Type B pancreatic cell (in vitro differentiated cells): ENCODE data around the gene PGAM5. TPM values are rescaled to one million over a fixed set of nuclear protein-coding genes. Genes with fewer than 3 reads are reported as not detected.

Experiments
- DNase-seq: peaks from one replicate; pipeline ENCODE4 v3.0.0; 2021; ENCODE audit warnings: mixed read lengths; ENCODE audit not compliant: unreplicated experiment; ENCODE audit errors: extremely low spot score
- H3K27ac Mint-ChIP-seq: 2 replicates; pipeline ENCODE4 v1.8.0; 2021; ENCODE audit warnings: mild to moderate bottlenecking, mixed read lengths
- H3K27me3 Mint-ChIP-seq: 2 replicates; pipeline ENCODE4 v1.8.0; 2021; ENCODE audit warnings: mixed read lengths
- H3K36me3 Mint-ChIP-seq: 2 replicates; pipeline ENCODE4 v1.8.0; 2021; ENCODE audit warnings: mixed read lengths
- H3K4me1 Mint-ChIP-seq: one replicate; pipeline ENCODE4 v1.8.0; 2021; ENCODE audit warnings: mixed read lengths; ENCODE audit not compliant: unreplicated experiment
- H3K4me3 Mint-ChIP-seq: 2 replicates; pipeline ENCODE4 v1.8.0; 2021; ENCODE audit warnings: mild to moderate bottlenecking, mixed read lengths
- H3K9me3 Mint-ChIP-seq: 2 replicates; pipeline ENCODE4 v1.8.0; 2021; ENCODE audit warnings: mixed read lengths
- total RNA-seq: library from RNA; stranded (reverse); gene quantifications from 2 replicates; pipeline ENCODE4 v1.2.1, GENCODE V29; 2021; ENCODE audit warnings: low replicate concordance
- TF ChIP-seq, protein P1 (sequence below): fragments of 200-600 bp; sonication (generic); conservative IDR thresholded peaks from 2 replicates; pipeline ENCODE4 v1.5.0; 2021; ENCODE audit warnings: antibody characterized with exemption, mild to moderate bottlenecking

PGAM5 gene
- total RNA-seq, 1 donor from 2014 or later: 41.0 TPM

DNA sequence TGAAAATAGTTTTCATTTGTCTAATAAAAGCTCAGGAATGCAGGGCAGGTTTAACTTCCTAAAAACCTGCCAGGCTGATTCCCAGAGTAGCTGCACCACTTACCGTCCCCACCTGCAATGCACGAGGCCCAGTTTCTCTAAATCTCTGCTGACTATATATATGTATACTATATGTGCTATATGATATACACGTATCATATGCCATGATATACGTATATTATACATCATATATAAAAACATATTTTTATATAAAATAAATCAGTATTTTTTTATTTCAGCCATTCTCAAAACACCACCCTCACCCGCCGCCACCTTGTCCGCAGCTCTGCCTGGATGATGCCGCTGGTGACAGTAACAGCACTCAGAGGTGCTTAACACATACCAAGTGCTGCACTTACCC, 48.7 kb downstream of the PGAM5 start:
- Mint-ChIP-seq H3K27me3 (no peaks in the 10 kb centered on the region), H3K36me3 (peaks cover 15% of the 10 kb centered on the region), H3K4me1 (peaks cover 6% of the 10 kb centered on the region), H3K27ac (no peak overlapping the region), H3K9me3 (no peaks in the 10 kb centered on the region), H3K4me3 (no peak overlapping the region)
- TF ChIP-seq, protein P1, sequence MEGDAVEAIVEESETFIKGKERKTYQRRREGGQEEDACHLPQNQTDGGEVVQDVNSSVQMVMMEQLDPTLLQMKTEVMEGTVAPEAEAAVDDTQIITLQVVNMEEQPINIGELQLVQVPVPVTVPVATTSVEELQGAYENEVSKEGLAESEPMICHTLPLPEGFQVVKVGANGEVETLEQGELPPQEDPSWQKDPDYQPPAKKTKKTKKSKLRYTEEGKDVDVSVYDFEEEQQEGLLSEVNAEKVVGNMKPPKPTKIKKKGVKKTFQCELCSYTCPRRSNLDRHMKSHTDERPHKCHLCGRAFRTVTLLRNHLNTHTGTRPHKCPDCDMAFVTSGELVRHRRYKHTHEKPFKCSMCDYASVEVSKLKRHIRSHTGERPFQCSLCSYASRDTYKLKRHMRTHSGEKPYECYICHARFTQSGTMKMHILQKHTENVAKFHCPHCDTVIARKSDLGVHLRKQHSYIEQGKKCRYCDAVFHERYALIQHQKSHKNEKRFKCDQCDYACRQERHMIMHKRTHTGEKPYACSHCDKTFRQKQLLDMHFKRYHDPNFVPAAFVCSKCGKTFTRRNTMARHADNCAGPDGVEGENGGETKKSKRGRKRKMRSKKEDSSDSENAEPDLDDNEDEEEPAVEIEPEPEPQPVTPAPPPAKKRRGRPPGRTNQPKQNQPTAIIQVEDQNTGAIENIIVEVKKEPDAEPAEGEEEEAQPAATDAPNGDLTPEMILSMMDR: no peak
- no peak for DNase-seq

DNA sequence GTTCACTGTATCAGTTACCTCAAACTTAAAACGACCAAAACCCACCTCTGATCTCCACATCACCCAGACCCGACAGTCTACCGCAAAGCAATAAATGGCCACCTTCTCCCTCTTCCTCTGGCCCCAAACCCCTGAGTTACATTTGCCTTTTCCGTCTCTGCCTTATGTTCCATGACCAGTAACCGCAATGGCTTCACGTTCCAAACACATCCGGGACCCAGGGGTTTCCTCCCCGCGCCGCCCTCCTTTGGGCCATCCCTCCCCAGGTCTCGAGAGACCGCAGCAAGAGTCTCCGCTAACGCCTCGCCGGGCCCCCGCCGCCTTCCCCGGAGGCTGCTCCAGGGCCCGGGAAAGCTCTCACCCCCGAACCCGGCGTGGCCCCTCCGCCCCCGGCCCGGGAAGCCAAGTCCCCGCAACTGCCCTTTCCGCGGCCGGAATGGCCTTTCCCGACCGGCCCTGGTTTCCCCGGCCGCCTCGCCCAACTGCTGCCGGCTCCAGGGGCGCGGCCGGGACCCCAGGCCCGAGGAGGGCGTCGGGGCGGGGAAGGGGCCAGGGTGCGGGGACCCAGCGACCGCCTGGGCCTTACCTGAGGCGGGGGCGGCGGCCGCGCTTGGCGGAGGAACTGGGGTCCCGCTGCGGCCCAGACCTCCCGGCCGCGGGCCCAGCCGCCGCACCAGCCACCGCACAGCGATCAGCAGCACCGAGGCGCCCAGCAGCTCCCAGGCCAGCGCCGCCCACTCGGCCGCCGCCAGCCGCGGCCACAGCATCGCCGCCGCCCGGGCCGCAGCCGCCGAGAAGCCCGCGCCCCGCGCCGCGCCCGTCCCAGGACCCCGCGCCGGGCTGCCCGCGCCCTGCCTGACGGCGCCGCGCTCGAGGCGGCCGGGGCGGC, 50.6 kb downstream of the PGAM5 start, which contains the start of gene ANKLE2:
TSS of gene ANKLE2 (minus strand) at position 801 of the 889 bp plus-strand sequence. CDS start at position 767, 34 bp downstream.
- Mint-ChIP-seq H3K27me3 (no peaks in the 10 kb centered on the region), H3K4me3 (peak within 1 kb of the TSS; percentile 97), H3K36me3 (peaks cover 9% of the 10 kb centered on the region), H3K4me1 (peaks cover 6% of the 10 kb centered on the region), H3K27ac (peak within 1 kb of the TSS; percentile 96), H3K9me3 (no peaks in the 10 kb centered on the region)
- TF ChIP-seq, protein P1: no peak
- DNase-seq: no peak

DNA sequence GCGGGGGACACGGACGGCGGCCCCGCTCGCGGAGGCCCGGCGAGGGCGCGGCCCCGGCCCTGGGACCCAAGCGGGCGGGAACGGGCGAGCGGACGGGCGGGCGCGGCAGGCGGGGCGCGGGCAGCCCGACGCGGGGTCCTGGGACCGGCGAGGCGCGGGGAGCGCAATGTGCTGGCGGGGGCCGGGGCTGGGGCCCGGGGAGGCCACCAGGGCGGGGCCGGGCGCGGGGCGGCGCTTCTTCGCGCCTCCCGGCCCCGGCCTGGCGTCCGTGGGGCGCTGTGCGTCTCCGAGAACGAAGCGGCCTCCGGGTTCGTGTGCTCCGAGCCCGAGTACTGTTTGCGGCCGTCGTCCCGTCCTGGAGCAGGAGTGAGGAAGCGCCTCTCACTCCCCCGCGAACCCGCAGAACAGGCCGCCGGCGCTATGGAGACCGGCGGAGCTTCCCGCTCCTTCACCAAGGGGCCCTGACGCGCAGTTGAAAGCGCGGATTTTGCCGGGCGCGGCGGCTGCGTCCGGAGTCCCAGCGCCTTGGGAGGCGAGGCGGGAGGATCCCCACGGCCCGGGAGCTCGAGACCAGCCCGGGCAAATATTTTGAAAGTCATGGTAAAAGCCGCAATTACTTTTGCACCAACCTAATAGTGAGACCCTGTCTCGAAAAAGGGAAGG, 51.4 kb downstream of the PGAM5 start:
- peak; percentile 90 for DNase-seq
- Mint-ChIP-seq H3K9me3 (no peaks in the 10 kb centered on the region), H3K4me3 (peak overlapping the region; percentile 81), H3K4me1 (peaks cover 6% of the 10 kb centered on the region), H3K27me3 (no peaks in the 10 kb centered on the region), H3K27ac (peak overlapping the region; percentile 77), H3K36me3 (peaks cover 7% of the 10 kb centered on the region)
- TF ChIP-seq, protein P1: peak; percentile 53

DNA sequence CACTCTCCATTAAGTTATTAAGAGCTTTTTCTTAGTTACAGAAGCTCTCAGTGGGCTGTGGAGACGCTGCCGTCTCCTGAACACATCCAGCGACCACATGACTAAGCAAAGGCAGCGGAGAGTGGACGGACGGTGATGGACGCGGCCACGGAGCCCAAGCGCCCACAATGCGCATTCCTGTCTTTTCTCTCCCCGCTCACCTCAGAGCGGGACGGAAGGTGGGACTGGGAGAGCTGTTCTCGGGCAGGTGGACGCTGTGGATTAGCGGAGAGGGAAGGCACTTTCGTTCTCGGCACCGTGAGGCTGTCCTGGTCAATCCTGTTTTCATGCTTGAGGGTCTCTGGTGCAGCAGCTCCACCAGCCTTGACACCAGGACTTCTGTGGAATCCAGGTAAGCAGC, 53.6 kb downstream of the PGAM5 start:
- no peaks in the 10 kb centered on the region for H3K9me3 Mint-ChIP-seq
- TF ChIP-seq, protein P1: no peak
- peaks cover 12% of the 10 kb centered on the region for H3K4me1 Mint-ChIP-seq
- DNase-seq: no peak
- no peaks in the 10 kb centered on the region for H3K27me3 Mint-ChIP-seq
- peaks cover 12% of the 10 kb centered on the region for H3K36me3 Mint-ChIP-seq
- no peak overlapping the region for H3K4me3 Mint-ChIP-seq
- no peak overlapping the region for H3K27ac Mint-ChIP-seq

DNA sequence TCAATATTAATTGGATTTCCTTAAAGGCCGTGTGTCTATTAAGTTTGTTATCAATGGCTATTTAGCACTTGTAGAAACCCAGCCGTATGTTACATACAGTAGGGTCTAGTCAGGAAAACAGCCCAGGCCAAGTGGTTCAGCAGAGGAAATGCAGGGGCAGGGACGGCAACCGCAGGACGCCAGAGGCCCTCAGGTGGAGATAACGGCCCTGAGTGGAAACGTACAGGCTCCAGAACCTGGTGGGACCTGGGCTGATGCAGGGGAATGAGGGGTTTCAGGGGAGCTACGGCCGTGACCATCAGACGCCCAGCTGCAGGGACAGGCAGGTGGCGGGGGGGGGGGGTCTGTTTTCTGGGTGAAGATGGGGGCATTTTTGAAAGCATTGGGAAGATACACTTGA, 54.7 kb downstream of the PGAM5 start:
- Mint-ChIP-seq H3K4me3 (peak overlapping the region; percentile 69), H3K4me1 (peaks cover 7% of the 10 kb centered on the region), H3K27ac (peak overlapping the region; percentile 25), H3K27me3 (no peaks in the 10 kb centered on the region), H3K36me3 (peaks cover 8% of the 10 kb centered on the region), H3K9me3 (no peaks in the 10 kb centered on the region)
- no peak for DNase-seq
- TF ChIP-seq, protein P1: no peak
